ENCODE measurements around the gene ARID3A. TPM values are rescaled to one million over a fixed set of nuclear protein-coding genes. Genes with fewer than 3 reads are reported as not detected.

Gene ARID3A
- total and polyA plus RNA-seq, 2 of the 8 experiments (the other 6 are each of a cell fraction or from before 2014, with no cell fraction given): 40.5 to 77.4 TPM

DNA sequence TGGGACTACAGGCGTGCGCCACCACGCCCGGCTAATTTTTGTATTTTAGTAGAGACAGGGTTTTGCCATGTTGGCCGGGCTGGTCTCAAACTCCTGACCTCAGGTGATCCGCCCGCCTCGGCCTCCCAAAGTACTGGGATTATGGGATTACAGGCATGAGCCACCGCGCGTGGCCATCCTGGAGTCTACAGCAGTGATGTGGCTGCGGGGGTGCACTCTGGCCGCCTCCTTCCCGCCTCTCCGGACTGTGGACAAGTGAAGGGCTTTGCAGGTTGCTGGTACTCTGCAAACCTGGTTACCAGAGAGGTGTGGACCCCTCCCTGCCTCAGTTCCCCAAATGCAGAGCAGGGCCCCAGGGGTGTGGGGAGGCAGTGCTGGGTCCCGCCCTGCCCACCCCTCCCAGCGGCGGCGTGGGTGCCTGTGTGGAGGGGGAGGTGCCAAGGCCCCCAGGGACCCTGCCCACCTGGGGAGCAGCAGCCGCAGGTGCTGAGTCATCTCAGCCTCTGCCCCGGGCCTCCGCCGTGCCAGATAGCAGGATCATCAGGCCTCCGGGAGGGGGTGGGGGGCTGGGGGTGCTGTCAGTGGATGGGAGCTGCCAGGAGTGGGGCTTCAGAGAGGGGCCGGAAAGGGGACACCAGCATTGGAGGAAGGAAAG is 23.1 kb downstream of the ARID3A start (continued):
- TF ChIP-seq CEBPB (IDR thresholded peaks at IDR 0.05; ENCODE audit: low read depth, low read length) (no peak), CTBP2 (IDR thresholded peaks at IDR 0.05; ENCODE audit: borderline replicate concordance, insufficient read depth, insufficient read length, low read length) (no peak), SIN3A (conservative IDR thresholded peaks at IDR 0.05 in 1 of 2, IDR thresholded peaks at IDR 0.05 in 1 of 2; ENCODE audit: low read depth in 1 of 2, low read length in 2 of 2) (no peak), BACH1 (IDR thresholded peaks at IDR 0.05; ENCODE audit: low read length) (no peak), HDAC6 (IDR thresholded peaks at IDR 0.05; ENCODE audit: low read depth, low read length) (no peak), RFX5 (IDR thresholded peaks at IDR 0.05; ENCODE audit: borderline replicate concordance, low read depth, low read length) (no peak)
